OCI-M2 (cell line): ENCODE data around the gene PADI6.

Source experiments
- DNase-seq: peaks from one replicate; lab custom pipeline; 2025; ENCODE audit not compliant: unreplicated experiment; lab: John Stamatoyannopoulos, UW

Gene PADI6

GRCh38 chr1:17433261-17433660, 61.3 kb downstream of the PADI6 start:
- no peak for DNase-seq

DNA sequence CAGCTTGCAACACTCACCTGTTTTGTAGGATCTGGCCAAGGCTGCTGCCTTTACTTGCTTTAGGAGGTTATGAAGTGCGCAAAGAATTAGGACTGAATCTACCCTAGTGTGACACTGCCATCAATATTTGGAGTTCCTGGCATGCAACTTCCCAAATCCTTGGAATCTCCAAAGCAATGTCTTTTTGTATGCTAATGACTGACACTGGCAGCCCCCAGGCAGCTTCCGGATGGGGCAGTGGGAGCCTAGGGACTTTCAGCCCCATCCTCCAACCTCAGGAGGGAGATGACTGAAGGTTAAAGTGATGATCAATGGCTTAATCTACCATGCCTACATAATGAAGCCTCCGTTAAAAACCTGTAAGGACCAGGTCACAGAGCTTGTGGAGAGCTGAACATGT, 62.0 kb downstream of the PADI6 start:
- no peak for DNase-seq

DNA sequence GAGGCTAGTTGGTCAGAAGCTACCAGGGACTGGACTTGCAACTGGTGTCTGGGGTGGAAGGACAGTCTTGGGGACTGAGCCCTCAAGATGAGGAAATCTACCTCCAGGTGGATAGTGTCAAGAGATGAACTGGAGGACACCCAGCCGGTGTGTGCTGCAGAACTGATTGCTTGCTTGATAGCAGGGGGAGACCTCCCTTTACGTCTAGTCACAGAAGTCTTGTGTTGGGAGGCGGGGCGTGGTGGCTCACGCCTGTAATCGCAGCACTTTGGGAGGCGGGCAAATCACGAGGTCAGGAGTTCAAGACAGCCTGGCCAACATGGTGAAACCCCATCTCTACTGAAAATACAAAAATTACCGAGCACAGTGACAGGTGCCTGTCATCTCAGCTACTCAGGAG, 62.6 kb downstream of the PADI6 start:
- DNase-seq = no peak

- no peak for DNase-seq
These were observed 64.6 kb downstream of the PADI6 start for GRCh38 chr1:17436380-17437174.

DNA sequence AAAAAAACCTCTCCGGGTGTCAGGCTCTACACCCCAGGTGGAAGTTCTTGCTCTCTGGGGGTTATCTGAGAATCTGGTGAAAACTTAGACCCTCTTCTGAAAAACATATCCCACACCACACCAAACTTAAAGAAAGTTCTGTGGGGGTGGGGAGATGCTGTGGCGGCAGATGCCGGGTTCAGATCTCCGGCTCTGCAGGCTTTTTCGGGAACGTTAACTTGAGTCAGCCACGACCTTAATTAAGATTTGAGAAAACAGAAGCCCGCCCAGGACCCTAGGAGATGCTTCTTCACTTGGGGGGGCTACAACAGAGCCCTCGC, 65.2 kb downstream of the PADI6 start:
- no peak for DNase-seq

DNA sequence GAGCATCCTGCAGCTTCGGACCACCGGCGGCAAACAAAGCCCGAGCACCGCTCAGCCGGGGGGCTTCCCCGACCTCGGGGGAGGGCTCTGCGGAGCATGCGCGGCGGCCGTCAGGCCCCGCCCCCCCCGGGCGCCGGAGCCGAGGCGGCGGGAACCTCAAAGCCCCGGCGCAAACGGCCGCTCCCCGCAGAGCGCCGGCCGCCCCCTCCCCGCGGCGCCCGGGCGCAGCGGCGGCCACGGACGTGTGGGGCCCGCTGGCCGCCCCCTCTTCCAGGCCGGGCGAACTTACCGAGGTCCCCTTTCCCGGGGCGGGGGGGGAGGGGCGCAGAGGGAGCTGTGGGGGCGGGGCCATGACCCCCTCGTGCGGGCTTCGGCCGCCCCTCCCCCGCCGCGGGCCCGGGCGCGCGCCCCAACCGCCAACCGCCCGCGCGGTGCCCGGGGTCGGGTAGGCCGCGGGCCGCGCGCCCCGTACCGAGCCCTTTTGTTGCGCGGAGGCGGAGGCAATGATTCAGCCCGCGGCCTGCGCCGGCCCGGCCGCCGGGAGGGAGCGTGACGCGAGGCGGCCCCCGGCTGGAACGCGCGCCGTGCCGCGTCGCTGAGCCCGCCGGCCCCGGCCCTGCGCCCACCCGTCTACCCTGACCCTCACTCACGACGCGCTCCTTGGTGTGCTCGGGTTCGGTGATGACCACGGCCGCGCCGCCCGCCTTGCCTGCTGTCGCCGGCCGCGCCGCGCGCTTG, 65.8 kb downstream of the PADI6 start:
- DNase-seq = no peak

DNA sequence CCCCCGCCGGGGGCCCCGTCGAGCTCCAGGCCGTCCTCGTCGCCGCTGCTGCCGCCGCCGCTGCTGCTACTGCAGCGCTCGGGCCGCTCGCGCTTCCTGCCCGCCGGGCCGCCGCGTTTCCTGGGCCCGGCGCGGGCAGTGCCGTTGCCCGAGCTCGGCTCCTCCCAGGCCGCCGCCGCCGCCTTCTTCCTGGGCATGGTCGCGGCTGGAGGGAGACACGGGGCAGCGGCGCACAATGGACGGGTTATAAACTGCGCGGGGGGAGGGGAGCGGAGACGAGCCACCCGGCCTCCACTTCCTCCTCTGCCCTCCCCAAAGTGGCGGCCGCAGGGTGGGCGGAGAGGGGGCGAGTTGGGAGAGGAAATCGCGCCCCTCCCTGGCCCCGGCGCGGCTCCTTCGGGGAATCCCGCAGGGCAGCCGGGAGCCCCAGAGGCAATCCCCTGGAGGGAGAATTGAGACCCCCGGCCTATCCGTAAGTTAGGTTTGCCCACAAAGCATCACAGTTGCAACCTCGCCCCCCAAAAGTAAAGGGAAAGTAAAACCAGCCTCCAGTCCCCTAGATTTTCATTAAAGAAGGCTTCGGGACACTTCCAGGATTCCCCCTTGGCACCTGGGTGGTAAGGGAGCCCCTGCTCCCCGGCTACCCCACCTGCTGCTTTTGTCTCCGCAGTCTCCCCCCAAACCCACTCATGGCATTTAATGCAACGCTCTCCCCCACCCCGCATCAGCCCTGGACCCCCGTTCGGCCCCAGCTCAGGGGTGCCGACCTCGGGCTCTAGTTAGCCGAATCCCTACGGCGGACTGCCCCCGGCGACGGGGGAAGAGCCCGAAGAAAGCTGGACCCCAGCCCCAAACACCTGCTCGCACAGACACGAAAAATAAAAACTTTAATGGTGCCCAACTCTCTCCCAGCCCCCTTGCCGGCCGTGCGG, 66.6 kb downstream of the PADI6 start:
- DNase-seq = no peak

DNA sequence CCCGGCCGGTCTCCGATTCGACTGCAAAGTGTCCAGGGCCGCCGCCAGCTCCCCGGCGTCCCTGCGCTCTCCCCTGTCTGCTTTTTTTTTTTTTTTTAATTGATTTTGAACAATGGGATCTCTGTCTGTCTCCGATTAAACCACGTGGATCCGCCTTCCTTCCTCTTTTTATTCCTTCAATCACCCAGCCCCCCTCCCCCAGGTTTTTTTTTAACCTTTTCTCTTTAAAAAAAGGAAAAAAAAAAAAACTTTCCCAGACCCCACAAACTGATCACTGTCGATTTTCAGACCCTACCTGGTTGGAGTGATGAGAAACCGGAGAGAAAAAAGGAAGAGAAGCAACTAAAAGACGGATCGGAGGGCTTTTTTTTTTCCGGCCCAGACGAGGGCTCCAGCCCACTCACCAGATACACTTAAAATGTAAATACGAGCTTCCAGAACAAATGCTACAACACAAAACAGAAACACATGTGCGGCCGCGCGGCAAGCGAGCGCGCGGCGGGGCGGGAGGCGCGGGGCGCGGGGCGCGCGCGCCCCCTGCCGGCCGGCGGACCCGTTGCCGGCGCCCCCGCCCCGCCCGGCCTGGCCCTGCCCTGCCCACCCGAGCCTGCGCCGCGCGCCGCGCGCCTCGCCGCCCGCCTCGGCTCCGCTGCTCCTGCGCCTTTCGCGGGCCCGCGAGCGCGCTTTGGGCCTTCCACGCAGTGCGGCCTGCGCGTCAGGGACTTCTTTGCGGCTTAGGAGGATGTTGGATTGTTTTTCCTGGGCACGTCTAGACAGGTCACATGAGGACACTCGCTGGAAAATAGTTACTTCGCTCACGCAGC, 67.5 kb downstream of the PADI6 start, which contains the start of gene RCC2:
Gene RCC2 (minus strand): TSS at position 428 of the 824 bp plus-strand sequence. CDS start 1,163 bp downstream, outside the sequence.
- no peak for DNase-seq

DNA sequence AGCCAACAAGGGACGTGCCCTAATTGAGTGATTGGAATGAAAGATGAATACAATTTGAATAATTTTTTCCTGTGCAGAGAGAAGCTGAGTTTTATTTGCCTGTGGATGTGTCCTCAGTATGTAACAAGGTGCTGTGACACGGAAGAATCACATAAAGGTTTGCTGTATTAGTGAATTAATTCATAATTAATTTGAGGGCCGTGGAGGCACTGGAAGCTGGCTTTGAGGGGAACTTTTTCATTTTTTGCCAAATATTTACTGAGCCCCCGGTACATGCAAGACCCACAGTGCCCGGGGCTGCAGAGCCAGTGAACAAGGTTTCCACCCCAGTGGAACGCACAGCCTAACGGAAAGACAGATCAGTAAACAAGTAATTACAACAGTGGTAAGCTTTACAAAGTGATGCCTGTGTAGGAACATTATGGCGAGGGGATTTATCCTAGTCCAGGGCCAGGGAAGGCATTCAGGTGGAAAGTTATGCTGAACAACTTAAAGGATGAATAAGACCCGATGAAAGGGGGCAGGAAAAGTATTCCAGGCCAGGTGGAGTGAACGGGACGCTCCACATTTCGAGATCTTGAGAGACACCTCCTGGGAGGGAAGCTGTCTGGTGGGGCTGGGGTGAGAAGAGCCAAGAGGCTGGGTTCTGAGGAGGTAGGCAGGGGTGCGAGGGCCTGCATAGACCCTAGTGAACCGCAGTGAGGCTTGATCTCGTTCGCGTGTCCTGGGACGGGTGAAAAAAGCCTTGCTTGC, 68.3 kb downstream of the PADI6 start:
- no peak for DNase-seq

DNA sequence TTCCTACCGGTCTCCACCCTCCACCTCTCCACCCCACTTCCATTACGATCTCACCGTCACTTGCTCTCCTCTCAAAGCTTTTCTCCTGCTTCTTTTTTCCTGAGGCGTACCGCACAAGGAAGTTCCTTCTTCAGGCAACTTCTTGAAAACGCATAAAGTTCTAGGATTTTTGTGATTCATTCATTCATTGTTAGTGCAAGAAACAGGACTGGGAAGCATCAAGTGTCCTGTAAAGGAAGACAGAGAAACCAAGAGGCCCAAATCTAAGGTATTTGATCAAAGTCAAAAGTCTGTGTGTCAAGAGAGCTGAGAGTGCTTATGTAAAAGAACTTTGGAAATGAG, 68.8 kb downstream of the PADI6 start:
- no peak for DNase-seq

GRCh38 chr1:17441265-17441992, 69.4 kb downstream of the PADI6 start:
- DNase-seq = no peak

DNA sequence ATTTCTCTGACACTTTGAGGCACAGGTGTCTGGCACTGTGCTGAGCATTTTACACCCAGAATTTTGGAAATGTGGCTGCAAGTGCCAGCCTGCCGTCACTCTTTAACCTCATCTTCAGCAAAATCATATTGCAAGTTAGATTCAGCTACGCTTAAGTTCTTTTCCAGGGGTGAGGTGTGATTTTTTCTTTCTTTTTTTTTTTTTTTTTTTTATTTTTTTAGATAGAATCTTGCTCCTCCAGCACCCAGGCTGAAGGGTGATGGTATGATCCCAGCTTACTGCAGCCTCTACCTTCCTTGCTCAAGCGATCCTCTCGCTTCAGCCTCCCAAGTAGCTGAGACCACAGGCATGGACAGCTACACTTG, 70.0 kb downstream of the PADI6 start:
- no peak for DNase-seq

DNA sequence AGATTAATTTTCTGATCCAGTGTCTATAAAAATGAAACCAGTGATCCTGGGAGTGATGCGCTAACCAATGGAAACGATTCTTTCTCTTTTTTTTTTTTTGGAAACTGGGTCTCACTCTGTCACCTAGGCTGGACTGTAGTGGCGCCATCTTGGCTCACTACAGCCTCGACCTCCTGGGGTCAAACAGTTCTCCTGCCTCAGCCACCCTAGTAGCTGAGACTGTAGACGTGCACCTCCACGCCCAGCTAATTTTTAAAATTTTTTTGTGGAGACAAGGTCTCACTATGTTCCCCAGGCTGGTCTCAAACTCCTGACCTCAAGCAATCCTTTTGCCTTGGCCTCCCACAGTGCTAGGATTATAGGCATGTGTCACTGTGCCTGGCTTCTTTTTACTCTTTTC, 70.8 kb downstream of the PADI6 start:
- DNase-seq = no peak

DNA sequence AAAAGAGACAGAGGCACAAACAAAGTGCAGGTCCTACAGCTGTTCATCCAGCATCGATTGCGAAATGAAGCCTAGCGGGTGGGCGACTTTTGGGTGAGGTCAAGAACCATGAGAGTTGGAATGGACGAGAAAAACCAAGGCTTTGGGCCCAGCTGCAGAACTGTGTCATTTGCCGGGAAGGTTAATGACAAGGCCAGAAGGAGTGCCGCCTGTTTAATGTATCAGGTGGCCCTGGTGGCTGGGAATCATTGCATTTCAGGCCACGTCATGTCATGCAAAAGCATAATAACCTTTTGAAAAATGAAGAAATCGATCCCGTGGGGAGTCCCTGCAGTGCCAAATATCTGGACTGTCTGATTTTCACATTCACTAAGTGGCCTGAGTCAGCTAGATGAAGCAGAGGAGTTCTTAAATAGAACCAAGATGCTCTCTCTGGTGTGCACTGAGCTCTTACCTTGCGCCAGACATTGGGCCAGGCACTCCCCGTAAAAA, 75.6 kb downstream of the PADI6 start:
- DNase-seq = no peak
